ENCODE measurements around the gene CDH23. TPM values are rescaled to one million over a fixed set of nuclear protein-coding genes. Genes with fewer than 3 reads are reported as not detected.

Gene CDH23
- total RNA-seq, 1 experiment from 2014 or later: 0.02 TPM

DNA sequence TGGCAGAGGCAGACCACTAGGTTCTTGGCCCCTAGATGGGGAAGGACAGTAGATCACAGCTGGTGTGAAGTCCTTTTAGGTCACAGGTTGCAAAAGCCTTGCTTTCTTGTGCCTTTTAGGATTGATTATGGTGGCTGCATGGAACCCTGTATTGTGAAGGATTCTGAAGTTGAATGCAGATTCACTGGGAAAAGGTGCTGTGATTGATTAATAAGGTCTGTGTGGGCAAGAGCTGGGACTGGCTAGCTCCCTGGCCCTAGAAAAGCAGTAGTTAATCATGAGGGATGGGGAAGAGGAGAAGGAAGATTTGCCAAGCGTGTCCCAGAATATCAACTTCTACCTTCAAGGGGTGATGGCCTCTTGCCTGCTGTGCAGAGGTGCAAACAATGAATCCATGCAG, 105.5 kb downstream of the CDH23 start:
- CTCF ChIA-PET: interaction anchor here (1.2 kb wide), 1 partner anchor 66 kb away, joined by 4 read pairs; no protein-coding TSS in a partner anchor
- intact Hi-C loops (cut with micrococcal nuclease): no loop called here
- TF ChIP-seq, protein P1, sequence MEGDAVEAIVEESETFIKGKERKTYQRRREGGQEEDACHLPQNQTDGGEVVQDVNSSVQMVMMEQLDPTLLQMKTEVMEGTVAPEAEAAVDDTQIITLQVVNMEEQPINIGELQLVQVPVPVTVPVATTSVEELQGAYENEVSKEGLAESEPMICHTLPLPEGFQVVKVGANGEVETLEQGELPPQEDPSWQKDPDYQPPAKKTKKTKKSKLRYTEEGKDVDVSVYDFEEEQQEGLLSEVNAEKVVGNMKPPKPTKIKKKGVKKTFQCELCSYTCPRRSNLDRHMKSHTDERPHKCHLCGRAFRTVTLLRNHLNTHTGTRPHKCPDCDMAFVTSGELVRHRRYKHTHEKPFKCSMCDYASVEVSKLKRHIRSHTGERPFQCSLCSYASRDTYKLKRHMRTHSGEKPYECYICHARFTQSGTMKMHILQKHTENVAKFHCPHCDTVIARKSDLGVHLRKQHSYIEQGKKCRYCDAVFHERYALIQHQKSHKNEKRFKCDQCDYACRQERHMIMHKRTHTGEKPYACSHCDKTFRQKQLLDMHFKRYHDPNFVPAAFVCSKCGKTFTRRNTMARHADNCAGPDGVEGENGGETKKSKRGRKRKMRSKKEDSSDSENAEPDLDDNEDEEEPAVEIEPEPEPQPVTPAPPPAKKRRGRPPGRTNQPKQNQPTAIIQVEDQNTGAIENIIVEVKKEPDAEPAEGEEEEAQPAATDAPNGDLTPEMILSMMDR (IDR thresholded peaks at IDR 0.05; ENCODE audit: unreplicated experiment): no peak
- no peaks in the 10 kb centered on the region for H3K4me1 Mint-ChIP-seq (ENCODE audit: insufficient read depth, unreplicated experiment)
- H3K9me3 Mint-ChIP-seq (ENCODE audit: unreplicated experiment): no peaks in the 10 kb centered on the region
- no peak overlapping the region for H3K27ac Mint-ChIP-seq (ENCODE audit: low read depth, unreplicated experiment)
- no TSS peak for BruUV-seq (replicated peaks)
- H3K4me3 Mint-ChIP-seq (ENCODE audit: unreplicated experiment): no peak overlapping the region
- POLR2A ChIA-PET: no interaction called here
- no peak for DNase-seq (ENCODE audit: unreplicated experiment)
- peaks cover 47% of the 10 kb centered on the region for H3K27me3 Mint-ChIP-seq (ENCODE audit: insufficient read depth, unreplicated experiment)
- H3K36me3 Mint-ChIP-seq (ENCODE audit: insufficient read depth, unreplicated experiment): no peaks in the 10 kb centered on the region

DNA sequence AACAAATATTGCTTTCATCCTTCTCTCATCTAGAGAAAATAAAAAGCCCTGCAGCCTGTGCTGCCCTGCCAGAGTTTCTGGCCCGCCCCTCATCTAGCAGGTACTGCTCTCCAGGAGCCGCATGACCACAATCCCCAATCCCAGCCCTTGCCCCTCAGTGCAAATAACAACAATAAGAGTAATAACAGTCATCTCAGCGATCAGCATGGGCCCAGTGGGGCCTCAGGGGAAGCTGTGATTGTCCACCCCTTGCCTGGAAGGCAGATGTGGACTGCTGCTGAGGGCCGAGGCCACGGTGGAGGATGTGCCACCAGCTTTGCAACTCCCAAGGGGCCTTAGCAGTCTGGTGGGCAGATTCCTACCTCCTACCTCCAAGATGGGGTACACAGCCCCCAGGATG, 106.1 kb downstream of the CDH23 start:
- H3K27ac Mint-ChIP-seq (ENCODE audit: low read depth, unreplicated experiment): no peak overlapping the region
- no peaks in the 10 kb centered on the region for H3K36me3 Mint-ChIP-seq (ENCODE audit: insufficient read depth, unreplicated experiment)
- H3K4me1 Mint-ChIP-seq (ENCODE audit: insufficient read depth, unreplicated experiment): no peaks in the 10 kb centered on the region
- H3K27me3 Mint-ChIP-seq (ENCODE audit: insufficient read depth, unreplicated experiment): peaks cover 40% of the 10 kb centered on the region
- no peaks in the 10 kb centered on the region for H3K9me3 Mint-ChIP-seq (ENCODE audit: unreplicated experiment)
- TF ChIP-seq, protein P1 (IDR thresholded peaks at IDR 0.05; ENCODE audit: unreplicated experiment): no peak
- BruUV-seq (replicated peaks): no TSS peak
- CTCF ChIA-PET: no interaction called here
- POLR2A ChIA-PET: no interaction called here
- no peak overlapping the region for H3K4me3 Mint-ChIP-seq (ENCODE audit: unreplicated experiment)
- intact Hi-C loops (cut with micrococcal nuclease): no loop called here
- DNase-seq (ENCODE audit: unreplicated experiment): no peak

DNA sequence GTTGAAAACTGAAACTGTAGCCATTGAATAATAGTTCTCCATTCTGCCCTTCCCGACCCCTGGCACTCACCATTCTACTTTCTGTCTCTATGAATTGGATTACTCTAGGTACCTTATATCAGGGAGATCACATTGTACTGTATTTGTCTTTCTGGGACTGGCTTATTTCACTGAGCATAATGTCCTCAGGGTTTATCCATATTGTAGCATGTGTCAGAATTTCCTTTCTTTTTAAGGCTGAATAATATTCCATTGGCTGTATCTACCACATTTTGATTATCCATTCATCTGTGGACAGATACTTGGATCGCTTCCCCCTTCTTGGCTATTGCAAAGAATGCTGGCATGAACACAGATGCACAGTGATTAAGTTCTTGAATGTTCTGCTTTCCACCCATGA, 107.4 kb downstream of the CDH23 start:
- Mint-ChIP-seq H3K4me1 (ENCODE audit: insufficient read depth, unreplicated experiment) (no peaks in the 10 kb centered on the region), H3K4me3 (ENCODE audit: unreplicated experiment) (no peak overlapping the region), H3K36me3 (ENCODE audit: insufficient read depth, unreplicated experiment) (no peaks in the 10 kb centered on the region), H3K9me3 (ENCODE audit: unreplicated experiment) (no peaks in the 10 kb centered on the region), H3K27ac (ENCODE audit: low read depth, unreplicated experiment) (no peak overlapping the region), H3K27me3 (ENCODE audit: insufficient read depth, unreplicated experiment) (peaks cover 27% of the 10 kb centered on the region)
- POLR2A ChIA-PET: no interaction called here
- CTCF ChIA-PET: interaction anchor here (0.6 kb wide), 1 partner anchor 66 kb away, joined by 3 read pairs; no protein-coding TSS in a partner anchor
- intact Hi-C loops (cut with micrococcal nuclease): no loop called here
- no TSS peak for BruUV-seq (replicated peaks)
- DNase-seq (ENCODE audit: unreplicated experiment): no peak
- TF ChIP-seq, protein P1 (IDR thresholded peaks at IDR 0.05; ENCODE audit: unreplicated experiment): no peak

DNA sequence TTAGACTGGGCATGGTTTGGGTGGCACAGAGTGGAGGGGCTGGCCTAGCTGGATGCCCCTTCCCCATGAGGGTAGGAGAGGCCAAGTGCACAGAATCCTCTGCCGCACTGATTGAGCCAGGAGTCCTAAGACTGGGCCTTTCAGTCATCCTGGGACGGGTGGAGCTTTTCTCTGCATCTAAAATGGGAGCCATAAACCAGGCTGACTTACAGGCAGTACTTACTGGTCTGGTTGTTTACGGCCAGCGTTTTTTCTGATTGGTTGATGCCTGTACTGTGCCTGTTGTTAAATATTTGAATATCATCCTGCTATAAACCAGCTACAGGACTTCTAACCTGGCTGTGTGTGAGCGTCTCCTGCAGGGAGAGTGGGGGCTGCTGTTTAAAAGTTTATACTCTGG, 107.8 kb downstream of the CDH23 start:
- Mint-ChIP-seq H3K9me3 (ENCODE audit: unreplicated experiment) (no peaks in the 10 kb centered on the region), H3K36me3 (ENCODE audit: insufficient read depth, unreplicated experiment) (no peaks in the 10 kb centered on the region), H3K4me1 (ENCODE audit: insufficient read depth, unreplicated experiment) (no peaks in the 10 kb centered on the region), H3K27ac (ENCODE audit: low read depth, unreplicated experiment) (no peak overlapping the region), H3K4me3 (ENCODE audit: unreplicated experiment) (no peak overlapping the region), H3K27me3 (ENCODE audit: insufficient read depth, unreplicated experiment) (peaks cover 24% of the 10 kb centered on the region)
- BruUV-seq (replicated peaks): no TSS peak
- DNase-seq (ENCODE audit: unreplicated experiment): no peak
- POLR2A ChIA-PET: no interaction called here
- TF ChIP-seq, protein P1 (IDR thresholded peaks at IDR 0.05; ENCODE audit: unreplicated experiment): no peak
- CTCF ChIA-PET: interaction anchor here (0.6 kb wide), 1 partner anchor 66 kb away, joined by 3 read pairs; no protein-coding TSS in a partner anchor
- intact Hi-C loops (cut with micrococcal nuclease): no loop called here
